HG02938 (cell line): ENCODE results near the gene COMMD3.
A peak's percentile ranks its signal among the peaks of the same experiment; 100 is the strongest.

Experiments used
- ATAC-seq: cut with Tn5 transposase; IDR thresholded peaks from one replicate; pipeline ENCODE4 v1.9.1; 2021; ENCODE audit warnings: mild to moderate bottlenecking, moderate library complexity; ENCODE audit not compliant: unreplicated experiment

The COMMD3 gene

DNA sequence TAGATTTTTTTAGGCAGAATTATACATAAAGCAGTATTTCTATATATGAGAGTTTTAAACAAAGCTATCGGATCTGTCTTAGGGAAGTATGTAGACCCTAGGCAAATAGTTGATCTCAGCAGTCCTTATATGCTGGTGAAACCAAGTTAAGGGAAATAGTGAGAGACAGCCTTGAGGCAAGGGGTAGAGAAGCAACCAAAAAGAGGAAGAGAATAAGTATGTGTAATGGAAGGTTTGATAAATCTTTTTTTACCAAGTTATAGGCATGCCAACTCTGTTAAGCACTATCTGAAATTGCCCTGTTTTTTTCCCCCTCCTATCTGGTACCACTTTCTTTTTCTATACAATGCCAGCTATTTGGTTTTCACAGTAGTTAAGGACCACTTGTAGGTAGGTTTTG is 49.0 kb downstream of the COMMD3 start:
- peak; percentile 75 for ATAC-seq

GRCh38 chr10:22365644-22366434 is 49.7 kb downstream of the COMMD3 start:
- no peak for ATAC-seq

DNA sequence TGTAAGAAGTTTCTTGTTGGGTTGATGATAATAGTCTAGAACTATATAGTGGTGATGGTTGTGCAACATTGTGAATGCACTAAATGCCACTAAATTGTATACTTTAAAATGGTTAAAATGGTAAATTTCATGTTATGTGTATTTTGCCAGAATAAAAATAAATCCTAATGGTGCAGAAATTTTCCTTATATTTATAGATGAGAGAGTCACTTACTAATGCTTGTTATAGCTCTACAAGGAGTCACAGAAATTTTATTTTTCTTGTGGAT is 50.2 kb downstream of the COMMD3 start:
- no peak for ATAC-seq

GRCh38 chr10:22366771-22367170 is 50.6 kb downstream of the COMMD3 start:
- ATAC-seq = no peak

DNA sequence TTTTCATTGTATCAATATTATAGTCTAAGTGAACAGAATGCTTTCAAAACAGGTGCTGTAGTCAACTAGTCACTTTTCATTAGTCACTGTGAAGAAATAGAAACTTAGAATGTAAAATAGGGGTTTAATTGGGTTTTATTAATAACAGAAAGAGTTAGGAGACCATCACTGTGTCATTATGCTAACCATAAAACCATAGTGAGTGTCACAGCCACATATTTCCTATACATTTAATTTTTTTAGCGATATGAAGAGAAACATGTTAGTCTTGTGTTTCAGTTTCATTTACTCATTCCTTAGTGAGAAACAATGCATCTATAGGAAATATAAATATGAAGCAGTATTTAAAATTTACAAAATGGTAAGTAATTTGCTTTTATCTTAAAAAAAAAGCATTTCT is 51.3 kb downstream of the COMMD3 start:
- ATAC-seq = no peak

- ATAC-seq = no peak
These were observed 52.2 kb downstream of the COMMD3 start for GRCh38 chr10:22368402-22368801.

GRCh38 chr10:22368981-22369380 is 52.8 kb downstream of the COMMD3 start:
- no peak for ATAC-seq

- ATAC-seq = no peak
These were observed 53.4 kb downstream of the COMMD3 start for GRCh38 chr10:22369434-22370072.
